ENCODE data around the gene PTPN20.
A peak's percentile ranks its signal among the peaks of the same experiment; 100 is the strongest.

The PTPN20 gene

DNA sequence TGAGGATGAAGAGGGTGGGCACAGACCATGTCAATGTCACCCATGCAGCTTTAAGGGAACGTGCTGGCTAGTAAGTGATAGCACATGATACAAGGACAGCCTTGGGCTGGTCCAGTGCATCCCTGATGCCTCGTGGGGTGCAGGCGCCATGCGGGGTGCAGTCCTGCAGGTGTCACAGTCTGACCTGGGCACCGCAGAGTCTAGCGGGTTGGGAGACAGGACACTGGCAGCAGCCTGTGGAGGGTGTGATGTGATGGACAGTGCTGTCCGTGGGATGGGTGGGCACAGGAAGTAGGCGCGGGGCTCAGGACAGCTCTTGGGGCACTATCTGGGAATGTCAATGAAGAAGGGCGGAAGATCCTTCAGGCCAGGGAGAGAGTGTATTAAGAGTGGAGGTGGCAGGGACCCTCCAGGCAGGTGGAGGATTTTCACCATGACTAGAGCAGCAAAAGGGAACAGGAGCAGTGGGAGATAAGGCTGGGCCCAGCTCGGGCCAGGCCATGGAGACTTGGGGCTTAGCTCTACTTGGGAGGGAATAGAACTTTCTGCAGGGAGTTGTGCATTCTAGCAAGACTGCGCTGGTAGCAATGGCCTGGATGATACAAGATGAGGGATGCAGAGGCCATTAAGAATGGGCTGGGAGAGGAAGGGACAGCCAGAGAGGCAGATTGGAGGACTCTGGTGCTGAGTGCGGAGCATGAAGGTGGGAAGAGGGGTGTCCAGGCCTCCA lies 122.5 kb downstream of the PTPN20 start:
- Mint-ChIP-seq H3K4me1 (no peaks in the 10 kb centered on the region), H3K36me3 (no peaks in the 10 kb centered on the region), H3K27ac (no peak overlapping the region), H3K9me3 (no peaks in the 10 kb centered on the region), H3K4me3 (no peak overlapping the region)
- DNase-seq (ENCODE audit: low spot score in 2 of 2) (no peak), ATAC-seq (no peak)

DNA sequence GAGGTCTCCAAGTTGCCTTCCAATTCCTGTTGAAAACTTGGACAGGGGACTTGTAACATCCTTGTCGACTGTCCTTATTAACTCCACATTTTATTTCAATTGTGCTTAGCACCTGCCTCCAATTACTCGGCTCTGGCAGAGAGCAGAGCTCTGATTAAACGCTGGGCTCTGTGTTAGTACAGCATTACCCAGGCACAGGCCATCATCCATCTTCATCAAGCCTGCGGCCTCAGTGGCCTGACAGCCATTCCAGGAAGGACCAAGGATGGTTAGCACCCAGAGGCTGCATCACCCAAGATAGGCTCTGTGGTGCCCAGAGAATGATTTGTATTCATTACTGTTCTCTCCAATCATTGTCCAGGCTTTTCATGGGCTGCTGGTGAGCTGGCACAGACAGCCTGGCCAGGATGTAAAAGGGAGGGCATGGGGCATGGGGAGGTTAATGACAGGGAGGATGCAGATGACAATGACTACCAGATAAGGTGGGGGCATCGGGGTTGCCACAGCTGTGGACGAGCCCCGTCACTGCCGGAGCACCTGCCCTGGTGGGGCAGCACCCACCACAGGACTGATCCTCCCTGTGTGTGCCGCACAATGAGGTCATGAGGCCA lies 123.3 kb downstream of the PTPN20 start:
- H3K4me1 Mint-ChIP-seq, result no peaks in the 10 kb centered on the region
- H3K4me3 Mint-ChIP-seq, result no peak overlapping the region
- no peaks in the 10 kb centered on the region for H3K9me3 Mint-ChIP-seq
- no peaks in the 10 kb centered on the region for H3K36me3 Mint-ChIP-seq
- no peak overlapping the region for H3K27ac Mint-ChIP-seq
- no peak for ATAC-seq
- DNase-seq (ENCODE audit: low spot score in 2 of 2), result no peak

DNA sequence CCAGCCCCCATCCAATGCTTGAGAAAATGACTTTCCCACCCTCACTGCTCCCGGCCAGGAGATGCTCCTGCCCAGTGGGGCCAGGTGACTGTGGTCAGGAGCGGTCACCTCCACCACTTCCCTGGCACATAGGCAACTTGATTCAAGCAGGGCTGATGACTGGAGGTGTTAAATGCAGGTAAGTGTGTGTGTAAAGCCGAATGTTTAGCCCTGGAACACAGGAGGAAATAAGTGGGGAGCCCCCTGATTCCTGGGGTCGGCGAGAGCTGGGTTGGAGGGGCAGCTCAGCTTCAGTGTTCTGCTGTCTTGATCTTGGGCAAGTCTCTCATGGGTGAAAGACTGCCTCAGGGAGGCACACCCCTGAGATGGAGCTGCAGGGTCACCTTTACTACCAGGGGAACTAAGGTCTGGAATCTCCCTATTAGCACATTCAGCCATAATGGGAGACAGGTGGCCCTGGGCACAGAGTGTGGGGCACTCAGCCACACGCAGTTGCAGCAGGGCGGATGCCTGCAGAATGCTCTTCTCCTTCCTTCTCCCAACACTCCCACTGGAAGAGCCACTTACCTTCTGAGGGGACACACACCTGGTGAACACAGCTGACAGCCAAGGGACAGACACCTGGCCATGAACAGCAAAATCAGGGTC lies 124.1 kb downstream of the PTPN20 start:
- H3K36me3 Mint-ChIP-seq, result no peaks in the 10 kb centered on the region
- ATAC-seq (no peak), DNase-seq (ENCODE audit: low spot score in 2 of 2) (no peak)
- H3K27ac Mint-ChIP-seq, result no peak overlapping the region
- no peaks in the 10 kb centered on the region for H3K9me3 Mint-ChIP-seq
- no peak overlapping the region for H3K4me3 Mint-ChIP-seq
- H3K4me1 Mint-ChIP-seq, result no peaks in the 10 kb centered on the region

DNA sequence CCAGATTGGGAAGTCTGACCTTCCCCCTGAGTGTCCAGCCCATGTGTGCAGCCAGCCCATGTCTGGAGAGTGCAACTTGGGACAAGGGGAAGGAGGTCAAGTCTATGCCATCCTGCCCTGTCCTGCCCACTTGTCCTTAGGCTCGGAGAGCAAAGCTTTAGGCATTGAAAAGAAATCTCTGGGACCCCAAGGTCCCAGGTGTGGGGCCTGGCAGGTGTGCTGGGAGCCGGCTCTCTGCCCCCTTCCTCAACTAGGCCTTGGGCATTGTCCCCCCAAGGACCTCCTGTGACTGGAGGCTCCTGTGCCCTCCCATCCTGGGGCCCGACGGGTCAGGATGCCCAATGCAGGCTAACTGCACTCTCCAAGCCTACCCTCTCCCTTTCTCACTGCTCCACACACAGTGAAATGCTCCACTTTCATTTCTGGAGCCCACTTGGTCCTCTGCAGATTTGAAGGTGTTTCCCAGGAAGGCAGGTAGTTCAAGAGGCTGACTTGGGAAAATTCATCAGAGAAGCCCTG lies 124.7 kb downstream of the PTPN20 start:
- H3K4me3 Mint-ChIP-seq, result no peak overlapping the region
- no peak overlapping the region for H3K27ac Mint-ChIP-seq
- ATAC-seq, result no peak
- no peak for DNase-seq (ENCODE audit: low spot score in 2 of 2)
- H3K4me1 Mint-ChIP-seq, result no peaks in the 10 kb centered on the region
- H3K36me3 Mint-ChIP-seq, result no peaks in the 10 kb centered on the region
- no peaks in the 10 kb centered on the region for H3K9me3 Mint-ChIP-seq

DNA sequence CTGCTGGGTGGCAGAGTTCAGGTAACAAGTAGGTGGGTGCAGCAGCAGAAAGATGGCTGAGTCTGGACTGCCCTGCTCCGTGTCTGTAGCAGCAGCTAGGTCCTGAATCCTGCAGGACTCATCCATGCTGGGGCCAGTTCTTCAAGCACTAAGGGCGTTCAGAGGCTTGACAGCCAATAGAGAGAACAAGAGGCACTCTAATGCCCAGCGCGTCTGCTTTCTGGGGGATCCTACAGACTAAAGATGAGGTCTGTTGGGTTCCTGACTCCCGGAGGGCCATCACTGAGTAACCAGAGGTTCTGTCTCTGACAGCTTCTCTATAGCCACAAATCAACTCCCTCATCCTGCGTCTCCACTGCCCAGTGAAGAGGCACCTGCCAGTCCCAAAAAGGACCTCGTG lies 125.5 kb downstream of the PTPN20 start:
- Mint-ChIP-seq H3K9me3 (no peaks in the 10 kb centered on the region), H3K36me3 (no peaks in the 10 kb centered on the region), H3K4me1 (no peaks in the 10 kb centered on the region), H3K27ac (no peak overlapping the region), H3K4me3 (no peak overlapping the region)
- ATAC-seq (no peak), DNase-seq (ENCODE audit: low spot score in 2 of 2) (no peak)

DNA sequence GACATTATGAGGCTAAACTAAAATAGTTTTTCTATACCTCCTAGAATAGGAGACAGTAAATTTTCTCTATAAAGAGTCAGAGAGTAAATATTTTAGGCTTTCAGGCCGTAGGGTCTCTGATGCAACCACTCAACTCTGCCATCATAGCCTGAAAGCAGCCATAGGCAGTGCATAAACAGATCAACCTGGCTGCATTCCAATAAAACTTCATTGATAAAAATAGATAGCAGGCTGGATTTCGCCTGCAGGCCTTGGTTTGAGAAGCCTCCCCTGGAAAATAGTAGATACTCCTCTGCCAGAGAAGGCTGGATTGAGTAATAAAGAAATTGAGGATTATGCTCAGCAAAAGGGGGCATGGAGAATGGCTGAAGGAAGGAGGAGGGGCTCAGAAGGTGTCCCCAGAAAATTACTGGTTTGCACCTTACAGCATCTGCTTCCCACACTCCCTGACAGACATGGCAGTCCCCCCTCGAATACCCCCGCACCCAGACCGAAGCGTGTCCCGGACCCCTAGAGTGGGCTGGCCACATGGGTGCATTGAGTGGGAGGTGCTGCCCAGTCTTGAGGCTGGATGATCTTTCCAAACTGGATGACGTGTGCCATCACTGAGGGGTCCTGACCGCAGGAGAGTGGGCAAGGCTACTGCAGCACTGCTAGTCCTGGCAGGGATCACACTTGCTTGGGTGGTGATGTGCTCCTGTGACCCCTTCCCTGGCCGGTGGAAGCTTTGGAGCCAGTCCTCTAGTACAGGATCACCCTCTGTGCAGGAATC lies 126.6 kb downstream of the PTPN20 start:
- Mint-ChIP-seq H3K4me3 (no peak overlapping the region), H3K27ac (no peak overlapping the region), H3K4me1 (no peaks in the 10 kb centered on the region), H3K9me3 (no peaks in the 10 kb centered on the region), H3K36me3 (no peaks in the 10 kb centered on the region)
- no peak for ATAC-seq
- DNase-seq (ENCODE audit: low spot score in 2 of 2), result no peak

DNA sequence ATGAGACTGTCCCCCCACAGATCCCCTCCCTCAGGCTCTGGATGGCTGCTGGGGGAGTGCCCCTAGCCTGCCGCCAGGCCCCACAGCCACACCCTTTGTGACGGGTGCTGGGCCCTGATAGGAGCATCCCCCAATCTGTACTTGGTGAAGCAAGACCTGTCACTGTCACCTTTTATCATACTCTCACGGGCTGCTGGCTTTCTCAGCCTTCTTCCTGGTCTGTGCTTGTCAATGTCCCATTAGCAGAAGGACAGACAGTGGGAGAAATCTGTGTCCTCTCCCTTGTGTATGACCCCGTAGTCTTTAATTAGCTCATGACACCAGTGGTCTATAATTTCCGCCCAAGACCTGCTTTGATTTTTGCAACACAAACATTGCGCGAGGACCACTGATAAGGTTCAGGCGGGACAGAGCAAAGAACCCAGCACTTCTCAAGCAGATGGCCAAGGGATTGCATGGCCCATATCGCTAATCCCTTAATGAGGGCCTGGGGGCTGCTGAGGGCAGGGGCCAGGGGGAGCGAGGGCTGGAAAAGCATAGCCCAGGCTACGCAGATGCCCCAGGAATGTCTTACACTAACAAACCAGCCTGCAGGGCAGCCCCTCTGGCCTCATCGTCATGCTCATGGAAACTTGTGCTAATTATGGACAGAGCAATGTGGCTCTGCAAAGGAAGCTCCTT lies 127.8 kb downstream of the PTPN20 start:
- H3K4me1 Mint-ChIP-seq, result no peaks in the 10 kb centered on the region
- no peaks in the 10 kb centered on the region for H3K36me3 Mint-ChIP-seq
- DNase-seq (ENCODE audit: low spot score in 2 of 2), result no peak
- no peaks in the 10 kb centered on the region for H3K9me3 Mint-ChIP-seq
- H3K27ac Mint-ChIP-seq, result no peak overlapping the region
- H3K4me3 Mint-ChIP-seq, result no peak overlapping the region
- no peak for ATAC-seq

DNA sequence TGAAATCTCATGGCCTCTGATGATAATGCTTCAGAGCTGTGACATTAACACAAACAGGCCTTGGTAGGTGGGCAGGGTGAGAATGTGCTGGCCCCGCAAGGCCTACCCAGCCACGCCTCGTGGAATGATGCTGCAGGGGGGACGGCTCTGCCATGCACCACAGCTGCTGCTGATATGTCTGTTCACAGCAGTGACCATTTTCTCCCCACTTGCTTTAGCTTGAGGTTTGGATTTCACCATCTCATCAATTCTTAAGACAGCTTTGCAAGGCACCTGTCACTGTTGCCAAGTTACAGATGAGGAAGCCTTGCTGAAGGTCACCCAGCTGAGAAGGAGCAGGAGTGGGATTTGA lies 128.3 kb downstream of the PTPN20 start:
- no peak for ATAC-seq
- no peak overlapping the region for H3K27ac Mint-ChIP-seq

DNA sequence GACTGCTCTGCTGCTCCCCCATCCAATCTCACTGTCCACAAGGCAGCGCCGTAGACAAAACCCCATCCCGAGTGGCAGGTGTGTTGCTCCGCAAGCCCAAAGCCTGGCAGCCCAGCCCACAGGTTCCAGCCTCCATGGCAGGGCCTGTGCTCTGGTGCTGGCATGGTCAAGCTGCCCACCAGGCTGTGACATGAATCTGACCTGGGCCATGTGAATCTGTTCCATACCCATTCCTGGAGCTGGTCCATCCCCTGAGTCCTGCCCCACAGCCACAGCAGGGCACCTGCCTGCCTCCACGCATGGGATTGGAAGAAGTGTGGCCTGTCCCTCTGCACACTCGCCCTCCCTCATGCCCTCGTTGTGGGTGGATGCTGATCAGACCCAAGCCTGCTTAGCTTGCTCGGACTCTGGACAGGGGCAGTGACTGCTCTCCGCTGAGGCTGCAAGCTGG lies 128.8 kb downstream of the PTPN20 start:
- no peaks in the 10 kb centered on the region for H3K36me3 Mint-ChIP-seq
- no peaks in the 10 kb centered on the region for H3K9me3 Mint-ChIP-seq
- H3K4me1 Mint-ChIP-seq, result no peaks in the 10 kb centered on the region

More for the DNA sequence above, 128.3 kb downstream of the PTPN20 start:
- DNase-seq (ENCODE audit: low spot score in 2 of 2), result no peak
- H3K4me1 Mint-ChIP-seq, result no peaks in the 10 kb centered on the region
- H3K9me3 Mint-ChIP-seq, result no peaks in the 10 kb centered on the region
- H3K36me3 Mint-ChIP-seq, result no peaks in the 10 kb centered on the region
- H3K4me3 Mint-ChIP-seq, result no peak overlapping the region

DNA sequence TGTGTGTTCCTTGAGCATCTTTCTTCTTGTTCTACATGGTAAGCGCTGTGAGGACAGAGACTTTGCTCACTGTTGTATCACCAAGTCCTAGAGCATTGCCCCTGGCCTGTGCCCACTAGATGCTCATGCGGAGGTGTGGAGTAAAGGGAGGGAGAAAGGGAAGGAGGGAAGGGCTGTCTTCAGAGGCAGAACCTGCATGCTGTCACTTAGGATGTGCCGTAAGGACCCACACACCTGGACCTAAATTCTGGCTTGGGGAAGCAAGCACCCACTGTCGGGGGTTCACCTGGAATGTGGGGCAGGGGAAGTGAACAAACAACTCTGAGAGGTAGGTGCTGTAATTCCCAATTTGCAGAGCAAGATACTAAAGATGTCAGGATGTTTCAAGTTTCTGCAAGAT lies 129.5 kb downstream of the PTPN20 start:
- Mint-ChIP-seq H3K4me1 (no peaks in the 10 kb centered on the region), H3K9me3 (no peaks in the 10 kb centered on the region), H3K36me3 (no peaks in the 10 kb centered on the region), H3K4me3 (no peak overlapping the region), H3K27ac (no peak overlapping the region)
- DNase-seq (ENCODE audit: low spot score in 2 of 2) (no peak), ATAC-seq (no peak)

More for the DNA sequence above, 128.8 kb downstream of the PTPN20 start:
- DNase-seq (ENCODE audit: low spot score in 2 of 2) (no peak), ATAC-seq (peak; percentile 15)
- H3K27ac Mint-ChIP-seq, result no peak overlapping the region
- H3K4me3 Mint-ChIP-seq, result no peak overlapping the region

DNA sequence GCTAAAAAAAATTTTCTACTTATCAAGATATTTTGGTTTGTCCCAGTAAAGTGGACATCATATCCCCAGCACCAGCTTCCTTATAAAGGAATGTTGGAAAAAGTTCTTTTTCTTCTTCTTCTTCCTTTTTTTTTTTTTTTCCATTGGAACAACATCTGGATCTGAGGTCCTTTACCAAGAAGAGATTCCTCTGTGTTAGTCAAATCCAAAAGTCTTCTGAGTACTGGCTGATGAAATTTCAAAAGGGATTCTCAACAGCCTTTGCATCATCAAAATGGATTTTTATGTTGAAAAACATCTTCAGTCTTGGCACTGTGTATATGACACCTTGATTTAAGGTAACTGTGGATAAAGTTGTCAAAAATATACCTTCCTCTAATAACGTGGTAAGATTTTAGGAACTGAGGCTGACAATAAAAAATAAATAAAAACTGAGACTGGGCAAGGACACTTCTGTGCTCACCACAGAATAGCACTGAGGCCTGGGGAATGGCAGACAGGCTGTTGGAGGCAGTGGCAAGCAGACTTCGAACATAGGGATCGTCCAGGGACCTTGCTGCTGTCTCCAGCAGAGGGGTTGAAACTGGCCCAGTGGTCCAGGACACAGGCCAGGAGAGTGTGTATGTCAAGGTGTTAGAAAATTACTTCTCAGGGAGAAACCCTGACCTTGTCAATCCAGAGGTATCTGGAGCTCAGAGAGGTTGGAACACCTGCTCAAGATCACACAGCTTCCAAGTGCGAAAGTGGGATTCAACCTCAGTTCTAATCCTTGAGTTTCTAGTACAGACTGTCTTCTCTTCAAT lies 130.4 kb downstream of the PTPN20 start:
- no peaks in the 10 kb centered on the region for H3K9me3 Mint-ChIP-seq
- no peaks in the 10 kb centered on the region for H3K36me3 Mint-ChIP-seq
- H3K4me3 Mint-ChIP-seq, result no peak overlapping the region
- ATAC-seq, result no peak
- H3K27ac Mint-ChIP-seq, result no peak overlapping the region
- no peaks in the 10 kb centered on the region for H3K4me1 Mint-ChIP-seq
- DNase-seq (ENCODE audit: low spot score in 2 of 2), result no peak

DNA sequence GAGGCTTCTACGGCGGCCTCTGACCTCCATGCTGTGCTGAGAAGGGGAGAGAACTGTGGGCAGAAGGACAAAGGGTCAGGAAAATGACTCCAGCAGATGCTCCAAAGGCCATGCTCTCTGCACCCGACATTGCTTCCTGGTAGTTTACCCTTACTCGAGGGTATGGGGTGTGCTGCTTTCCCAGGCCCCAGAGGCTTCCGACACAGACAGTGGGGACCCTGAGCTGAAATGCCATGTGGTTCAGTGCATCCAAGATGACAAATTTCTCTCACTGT lies 130.9 kb downstream of the PTPN20 start:
- Mint-ChIP-seq H3K4me1 (peaks cover 3% of the 10 kb centered on the region), H3K4me3 (no peak overlapping the region), H3K36me3 (no peaks in the 10 kb centered on the region), H3K9me3 (no peaks in the 10 kb centered on the region), H3K27ac (no peak overlapping the region)
- ATAC-seq (no peak), DNase-seq (ENCODE audit: low spot score in 2 of 2) (no peak)

DNA sequence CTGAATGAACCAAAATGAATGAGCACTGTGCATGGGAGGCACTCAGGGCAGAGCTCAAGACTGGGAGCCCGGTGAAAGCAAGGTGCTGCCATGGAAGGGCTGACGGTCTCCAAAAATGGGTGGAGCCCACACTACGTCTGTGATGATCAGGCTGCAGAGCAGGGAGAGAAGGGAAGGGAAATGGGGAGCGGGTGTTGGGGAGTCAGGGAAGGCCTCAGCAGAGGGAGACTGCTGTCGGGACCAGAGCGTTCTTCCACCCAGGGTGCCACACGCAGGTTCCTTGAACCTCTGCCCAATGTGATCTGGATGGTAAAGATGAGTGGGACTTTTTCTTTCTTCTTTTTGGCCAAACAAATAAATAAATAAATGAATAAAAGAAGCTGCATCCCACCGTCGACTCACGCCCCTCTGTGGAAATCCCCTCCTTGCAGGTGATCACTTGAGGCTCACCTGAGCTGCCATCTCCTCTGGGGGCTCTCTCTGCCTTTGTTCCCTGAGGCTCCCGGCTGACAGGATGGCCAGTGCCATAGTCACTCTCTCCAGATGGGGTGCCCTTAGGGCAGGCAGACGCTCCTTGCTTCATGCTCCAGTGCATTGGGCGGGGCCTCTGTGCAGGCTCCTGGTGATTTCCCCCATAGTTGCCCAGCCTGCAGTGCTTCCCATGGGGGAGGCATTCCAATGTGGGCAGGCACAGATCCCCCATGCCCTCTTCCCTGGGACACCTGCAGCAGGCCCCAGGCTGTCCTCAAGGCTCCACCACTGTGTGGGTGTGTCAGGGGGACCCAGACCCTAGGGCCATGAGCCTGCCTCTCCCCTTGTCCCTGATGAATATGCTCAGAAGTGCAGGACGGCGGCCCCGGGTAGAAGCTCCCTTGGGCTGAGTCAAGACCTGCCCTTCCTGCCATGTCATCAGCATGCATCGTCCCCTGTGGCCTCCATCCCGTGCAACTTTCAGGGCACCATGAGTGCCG lies 131.8 kb downstream of the PTPN20 start:
- Mint-ChIP-seq H3K9me3 (no peaks in the 10 kb centered on the region), H3K4me1 (peaks cover 11% of the 10 kb centered on the region), H3K27ac (no peak overlapping the region), H3K36me3 (no peaks in the 10 kb centered on the region), H3K4me3 (no peak overlapping the region)
- DNase-seq (ENCODE audit: low spot score in 2 of 2), result no peak
- no peak for ATAC-seq

All from stimulated activated effector memory CD8-positive, alpha-beta T cell treated with anti-CD3 and anti-CD28 coated beads, Interleukin-12 subunit alpha, Interleukin-12 subunit beta, amount 100 ng/mL, for 72 hours (primary cell).